Vagina (tissue), 2 donors: Measurements from ENCODE around the gene MPRIP. TPM values are rescaled to one million over a fixed set of nuclear protein-coding genes. Genes with fewer than 3 reads are reported as not detected.

Experiments
- DNase-seq, 2 donors: peaks; one replicate each; pipeline ENCODE4 v3.0.0-alpha.2; 2017; ENCODE audit errors: extremely low spot score in 2 of 2
- H3K27ac ChIP-seq: fragments of 200-600 bp; sonication (generic); one replicate; pipeline ENCODE4 v1.5.1; 2019
- H3K27me3 ChIP-seq: fragments of 200-600 bp; sonication (generic); one replicate; pipeline ENCODE4 v1.5.1; 2019
- H3K36me3 ChIP-seq, 2 donors: fragments of 200-600 bp; sonication (generic); one replicate each; pipeline ENCODE4 v1.5.1; 2017 to 2019
- H3K4me1 ChIP-seq: fragments of 200-600 bp; sonication (generic); one replicate; pipeline ENCODE4 v1.5.1; 2019
- H3K4me3 ChIP-seq, 2 donors: fragments of 200-600 bp; sonication (generic); 1 replicate in 1 of 2; 2 replicates in 1 of 2; pipeline ENCODE4 v1.5.1; 2016 to 2019
- H3K9me3 ChIP-seq: fragments of 200-600 bp; sonication (generic); one replicate; pipeline ENCODE4 v1.5.1; 2019
- POLR2A ChIP-seq, 2 donors: fragments of 450-650 bp; IDR thresholded peaks; one replicate each; pipeline ENCODE4 v1.6.1; 2017; ENCODE audit warnings: antibody characterized with exemption in 2 of 2, mild to moderate bottlenecking in 2 of 2, moderate library complexity in 2 of 2
- POLR2AphosphoS5 ChIP-seq, 2 donors: sonication (generic); formaldehyde crosslinking; IDR thresholded peaks; one replicate each; pipeline ENCODE4 v1.9.0; 2017; ENCODE audit warnings: antibody characterized with exemption in 2 of 2, mild to moderate bottlenecking in 2 of 2, low read depth in 1 of 2; ENCODE audit not compliant: insufficient read depth in 1 of 2
- intact Hi-C: fragments of 100-400 bp; cut with DNase I; formaldehyde crosslinking; loops from one replicate; pipeline ENCODE4 v1.15.1; 2023
- total RNA-seq: library from RNA; depleted of rRNA; stranded (reverse); fragments of >200 nt; gene quantifications from one replicate; pipeline ENCODE4 v1.2.3, GENCODE V29; 2016
- TF ChIP-seq, protein P1 (sequence below), 3 experiments: fragments of 450-650 bp in 2 of 3; fragments of 200-600 bp in 1 of 3; sonication (generic) in 1 of 3; IDR thresholded peaks; one replicate each; pipeline ENCODE4 v1.5.1; 2017 to 2019; ENCODE audit warnings: antibody characterized with exemption in 3 of 3, mild to moderate bottlenecking in 2 of 3, moderate library complexity in 2 of 3

The MPRIP gene
- total RNA-seq, 1 donor from 2014 or later: 202 TPM

DNA sequence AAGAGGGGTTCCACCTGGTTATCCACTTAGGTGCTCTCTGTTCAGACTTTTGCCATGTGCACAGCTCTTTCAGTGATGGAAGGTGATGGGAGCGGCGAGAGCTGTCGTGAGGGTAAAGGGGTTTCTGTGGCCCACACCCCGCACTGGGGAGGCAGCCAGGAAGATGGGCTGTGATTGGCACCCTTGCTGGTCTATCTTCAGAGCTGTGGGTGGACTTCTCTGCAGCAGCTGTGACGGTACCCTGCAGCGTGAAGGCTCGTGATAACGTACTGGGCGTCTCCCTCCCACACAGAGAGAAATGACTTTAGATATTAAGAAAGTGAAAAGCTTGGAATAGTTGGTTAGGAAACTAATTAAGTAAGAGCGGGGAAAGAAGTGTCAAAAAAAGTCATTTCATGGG is 45.8 kb downstream of the MPRIP start:
- no peaks in the 10 kb centered on the region for H3K36me3 ChIP-seq
- TF ChIP-seq, protein P1, sequence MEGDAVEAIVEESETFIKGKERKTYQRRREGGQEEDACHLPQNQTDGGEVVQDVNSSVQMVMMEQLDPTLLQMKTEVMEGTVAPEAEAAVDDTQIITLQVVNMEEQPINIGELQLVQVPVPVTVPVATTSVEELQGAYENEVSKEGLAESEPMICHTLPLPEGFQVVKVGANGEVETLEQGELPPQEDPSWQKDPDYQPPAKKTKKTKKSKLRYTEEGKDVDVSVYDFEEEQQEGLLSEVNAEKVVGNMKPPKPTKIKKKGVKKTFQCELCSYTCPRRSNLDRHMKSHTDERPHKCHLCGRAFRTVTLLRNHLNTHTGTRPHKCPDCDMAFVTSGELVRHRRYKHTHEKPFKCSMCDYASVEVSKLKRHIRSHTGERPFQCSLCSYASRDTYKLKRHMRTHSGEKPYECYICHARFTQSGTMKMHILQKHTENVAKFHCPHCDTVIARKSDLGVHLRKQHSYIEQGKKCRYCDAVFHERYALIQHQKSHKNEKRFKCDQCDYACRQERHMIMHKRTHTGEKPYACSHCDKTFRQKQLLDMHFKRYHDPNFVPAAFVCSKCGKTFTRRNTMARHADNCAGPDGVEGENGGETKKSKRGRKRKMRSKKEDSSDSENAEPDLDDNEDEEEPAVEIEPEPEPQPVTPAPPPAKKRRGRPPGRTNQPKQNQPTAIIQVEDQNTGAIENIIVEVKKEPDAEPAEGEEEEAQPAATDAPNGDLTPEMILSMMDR (IDR thresholded peaks at IDR 0.05): no peak
- TF ChIP-seq POLR2A (IDR thresholded peaks at IDR 0.05) (no peak), POLR2AphosphoS5 (IDR thresholded peaks at IDR 0.05; ENCODE audit: insufficient read depth in 1 of 2, low read depth in 1 of 2) (no peak)
- H3K4me1 ChIP-seq: peaks cover 58% of the 10 kb centered on the region
- intact Hi-C loops: no loop called here
- H3K9me3 ChIP-seq: no peaks in the 10 kb centered on the region
- no peak overlapping the region for H3K27ac ChIP-seq
- H3K4me3 ChIP-seq: no peak overlapping the region
- H3K27me3 ChIP-seq: no peaks in the 10 kb centered on the region
- DNase-seq: no peak

DNA sequence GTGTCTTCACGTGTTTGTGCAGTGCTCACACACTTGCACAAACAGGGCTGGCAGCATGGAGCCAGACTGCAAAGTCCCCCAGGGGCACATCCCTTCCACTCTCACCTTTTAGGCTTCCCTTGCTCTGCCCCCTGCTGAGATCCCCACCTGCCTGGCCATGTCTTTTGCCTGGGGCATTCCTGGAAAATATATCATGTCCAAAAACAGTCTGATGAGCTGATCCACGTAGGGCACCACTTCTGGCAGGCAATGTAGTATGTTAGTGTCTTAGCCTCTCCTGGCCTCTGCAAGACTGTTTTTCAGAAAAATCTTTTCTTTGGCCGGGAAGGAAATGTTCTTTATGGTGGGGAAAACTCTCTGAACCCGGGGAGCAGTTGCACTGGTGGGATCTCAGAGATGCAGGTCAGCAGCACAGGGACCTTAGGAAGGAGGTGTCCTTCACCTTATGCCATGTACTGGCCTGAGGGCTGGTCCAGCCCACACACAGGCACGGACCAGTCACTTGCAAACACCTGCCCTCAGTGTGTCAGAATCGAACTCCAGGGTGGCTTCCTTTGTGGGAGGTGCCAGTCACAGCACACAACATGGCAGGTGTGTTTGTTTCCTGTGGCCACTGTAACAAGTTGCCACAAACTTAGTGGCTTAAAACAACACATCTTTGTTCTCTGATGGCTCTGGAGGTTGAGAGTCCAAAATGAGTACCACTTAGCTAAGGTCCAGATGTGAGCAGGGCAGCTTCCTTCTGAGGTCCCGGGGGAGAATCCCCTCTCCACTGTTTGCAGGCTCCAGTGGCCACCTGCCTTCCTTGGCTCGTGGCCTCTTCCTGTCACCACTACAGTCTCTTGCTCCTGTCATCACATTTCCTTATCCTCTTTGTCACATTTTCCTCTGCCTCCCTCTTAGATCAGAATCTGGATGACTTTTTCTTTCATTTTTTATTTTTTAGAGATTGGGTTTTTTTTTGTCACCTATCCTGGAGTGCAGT is 46.6 kb downstream of the MPRIP start:
- Histone ChIP-seq H3K36me3 (no peaks in the 10 kb centered on the region), H3K27ac (no peak overlapping the region), H3K4me1 (peaks cover 66% of the 10 kb centered on the region), H3K4me3 (no peak overlapping the region), H3K9me3 (no peaks in the 10 kb centered on the region), H3K27me3 (no peaks in the 10 kb centered on the region)
- intact Hi-C loops: no loop called here
- TF ChIP-seq POLR2AphosphoS5 (IDR thresholded peaks at IDR 0.05; ENCODE audit: insufficient read depth in 1 of 2, low read depth in 1 of 2): no peak
- TF ChIP-seq, protein P1 (IDR thresholded peaks at IDR 0.05): no peak
- no peak for DNase-seq

DNA sequence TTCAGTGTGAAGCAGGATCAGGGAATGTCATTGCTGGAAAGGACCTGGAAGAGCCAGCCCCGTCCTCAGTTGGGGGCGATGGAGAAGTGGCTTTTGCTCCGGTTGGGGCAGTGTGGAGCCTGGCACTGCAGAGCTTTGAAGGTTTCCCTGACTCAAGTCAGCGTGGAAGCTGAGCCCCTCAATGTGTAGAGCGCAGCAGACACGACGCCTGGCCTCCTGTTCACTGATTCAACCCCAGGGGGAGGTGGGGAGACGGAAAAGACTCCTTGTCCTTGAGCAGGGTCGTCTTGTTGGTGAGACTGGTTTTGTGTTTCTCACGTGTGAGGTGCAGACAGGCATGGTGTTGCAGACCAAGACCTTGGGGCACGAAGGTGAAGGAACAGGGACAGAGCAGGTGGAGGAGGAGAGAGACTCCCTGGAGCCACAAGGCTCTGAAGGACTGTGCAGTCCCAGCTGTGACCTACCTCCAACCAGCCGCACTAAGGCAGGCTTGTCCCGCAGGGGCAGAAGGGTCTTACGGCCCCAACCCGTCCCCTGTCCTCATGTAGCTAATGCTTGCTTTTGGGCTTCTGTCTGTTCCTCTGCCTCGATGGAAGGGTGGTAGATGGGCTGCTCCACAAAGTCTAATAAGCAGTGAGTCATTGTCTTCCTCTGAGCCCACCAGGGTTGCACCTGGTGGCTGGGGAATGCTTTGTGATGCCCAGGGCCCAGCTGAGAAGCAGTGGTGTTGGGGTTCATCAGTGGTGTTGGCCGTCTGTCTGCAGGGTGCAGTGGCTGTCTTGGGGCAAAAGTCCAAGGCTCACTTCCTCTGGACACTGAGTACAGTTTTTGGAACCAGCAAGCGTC is 47.8 kb downstream of the MPRIP start:
- no peaks in the 10 kb centered on the region for H3K9me3 ChIP-seq
- no peak for TF ChIP-seq POLR2A (IDR thresholded peaks at IDR 0.05)
- no peak for TF ChIP-seq POLR2AphosphoS5 (IDR thresholded peaks at IDR 0.05; ENCODE audit: insufficient read depth in 1 of 2, low read depth in 1 of 2)
- TF ChIP-seq, protein P1 (IDR thresholded peaks at IDR 0.05): no peak
- no peaks in the 10 kb centered on the region for H3K27me3 ChIP-seq
- H3K36me3 ChIP-seq: no peaks in the 10 kb centered on the region
- DNase-seq: no peak
- intact Hi-C loops: no loop called here
- peaks cover 72% of the 10 kb centered on the region for H3K4me1 ChIP-seq
- no peak overlapping the region for H3K4me3 ChIP-seq
- H3K27ac ChIP-seq: no peak overlapping the region

- DNase-seq: no peak
- no peaks in the 10 kb centered on the region for H3K27me3 ChIP-seq
- no peak overlapping the region for H3K4me3 ChIP-seq
- H3K9me3 ChIP-seq: no peaks in the 10 kb centered on the region
- peaks cover 78% of the 10 kb centered on the region for H3K4me1 ChIP-seq
- intact Hi-C loops: no loop called here
- H3K27ac ChIP-seq: no peak overlapping the region
- H3K36me3 ChIP-seq: no peaks in the 10 kb centered on the region
- TF ChIP-seq POLR2A (IDR thresholded peaks at IDR 0.05): no peak
These were observed 48.4 kb downstream of the MPRIP start for GRCh38 chr17:17090642-17091103.

- DNase-seq: no peak
- Histone ChIP-seq H3K27me3 (no peaks in the 10 kb centered on the region), H3K9me3 (no peaks in the 10 kb centered on the region), H3K27ac (no peak overlapping the region), H3K4me1 (peaks cover 84% of the 10 kb centered on the region), H3K4me3 (no peak overlapping the region), H3K36me3 (no peaks in the 10 kb centered on the region)
- no peak for TF ChIP-seq POLR2AphosphoS5 (IDR thresholded peaks at IDR 0.05; ENCODE audit: insufficient read depth in 1 of 2, low read depth in 1 of 2)
- TF ChIP-seq, protein P1 (IDR thresholded peaks at IDR 0.05): no peak
- TF ChIP-seq POLR2A (IDR thresholded peaks at IDR 0.05): no peak
- intact Hi-C loops: no loop called here
These were observed 49.0 kb downstream of the MPRIP start for GRCh38 chr17:17091276-17091675.
